HepG2 (cell line): Measurements from ENCODE around the gene FAM114A1.

Source experiments
- NONO ChIP-seq, 2 experiments: fragments of 450-650 bp in 1 of 2; sonication (generic) in 1 of 2; formaldehyde crosslinking in 1 of 2; IDR thresholded peaks in 1 of 2; conservative IDR thresholded peaks in 1 of 2; 2 replicates each; pipeline versions ENCODE4 v1.6.1 to v1.8.0; 2017 to 2022; ENCODE audit warnings: mild to moderate bottlenecking in 1 of 2, missing genetic modification reagents in 1 of 2, moderate library complexity in 1 of 2
- TBL1XR1 ChIP-seq: fragments of 150-350 bp; IDR thresholded peaks from 2 replicates; pipeline ENCODE4 v1.6.1; 2014; ENCODE audit warnings: borderline replicate concordance, low read length; ENCODE audit not compliant: partially characterized antibody
- ZNF549 ChIP-seq: sonication (generic); formaldehyde crosslinking; IDR thresholded peaks from 2 replicates; pipeline ENCODE4 v1.5.0; 2020; ENCODE audit warnings: missing genetic modification reagents
- TF ChIP-seq, protein P1 (sequence below): sonication (generic); formaldehyde crosslinking; IDR thresholded peaks from 2 replicates; pipeline ENCODE4 v1.4.0; 2020; ENCODE audit warnings: mild to moderate bottlenecking, missing genetic modification reagents, borderline replicate concordance

- no peak for TF ChIP-seq TBL1XR1
- no peak for TF ChIP-seq NONO (IDR thresholded peaks at IDR 0.05)
- TF ChIP-seq NONO (CRISPR knock-in tag; conservative IDR thresholded peaks at IDR 0.05), result no peak
- TF ChIP-seq, protein P1, sequence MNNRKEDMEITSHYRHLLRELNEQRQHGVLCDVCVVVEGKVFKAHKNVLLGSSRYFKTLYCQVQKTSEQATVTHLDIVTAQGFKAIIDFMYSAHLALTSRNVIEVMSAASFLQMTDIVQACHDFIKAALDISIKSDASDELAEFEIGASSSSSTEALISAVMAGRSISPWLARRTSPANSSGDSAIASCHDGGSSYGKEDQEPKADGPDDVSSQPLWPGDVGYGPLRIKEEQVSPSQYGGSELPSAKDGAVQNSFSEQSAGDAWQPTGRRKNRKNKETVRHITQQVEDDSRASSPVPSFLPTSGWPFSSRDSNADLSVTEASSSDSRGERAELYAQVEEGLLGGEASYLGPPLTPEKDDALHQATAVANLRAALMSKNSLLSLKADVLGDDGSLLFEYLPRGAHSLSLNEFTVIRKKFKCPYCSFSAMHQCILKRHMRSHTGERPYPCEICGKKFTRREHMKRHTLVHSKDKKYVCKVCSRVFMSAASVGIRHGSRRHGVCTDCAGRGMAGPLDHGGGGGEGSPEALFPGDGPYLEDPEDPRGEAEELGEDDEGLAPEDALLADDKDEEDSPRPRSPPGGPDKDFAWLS (CRISPR knock-in tag), result no peak
- no peak for TF ChIP-seq ZNF549 (CRISPR knock-in tag)
Observed at GRCh38 chr4:38859501-38859900, 8.1 kb upstream of the FAM114A1 start.
